Measurements from ENCODE around the gene VSTM4.

Gene VSTM4

DNA sequence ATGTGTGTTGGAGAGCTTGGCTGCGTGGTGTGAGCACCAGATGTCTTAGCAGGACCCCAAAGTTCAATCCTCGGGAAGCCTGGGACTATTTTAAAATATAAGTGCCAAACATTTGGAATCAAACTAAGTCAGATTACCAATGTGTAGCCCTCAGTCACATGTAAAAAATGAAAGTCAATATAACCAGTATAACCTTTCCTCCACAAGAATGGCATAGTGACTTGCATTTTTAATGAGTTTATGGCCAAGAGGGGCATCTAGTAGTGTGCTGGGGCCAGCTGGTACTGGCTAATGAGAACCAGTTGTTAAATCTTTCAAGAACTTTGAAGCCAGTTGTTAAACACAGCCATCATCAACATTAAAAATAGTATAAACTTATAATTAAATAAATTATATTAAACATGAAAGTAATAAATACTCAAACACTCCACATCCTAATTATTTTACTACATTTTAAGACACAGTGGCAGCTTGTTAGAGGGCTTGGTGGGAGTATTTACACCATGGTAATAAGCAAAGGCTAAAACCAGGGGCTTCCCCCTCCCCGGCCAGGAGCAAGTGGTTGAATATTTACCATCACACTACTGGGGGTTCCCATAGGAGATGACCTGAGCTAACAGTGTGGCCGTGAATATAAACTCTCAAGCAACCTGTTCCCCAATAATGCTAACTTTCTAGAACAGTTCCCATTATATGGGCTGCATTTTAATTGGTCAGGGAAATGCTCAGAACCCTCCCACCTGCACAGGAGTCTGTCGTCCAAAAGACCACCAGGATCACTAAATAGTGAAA lies 26.4 kb upstream of the VSTM4 start:
- no peak for DNase-seq

DNA sequence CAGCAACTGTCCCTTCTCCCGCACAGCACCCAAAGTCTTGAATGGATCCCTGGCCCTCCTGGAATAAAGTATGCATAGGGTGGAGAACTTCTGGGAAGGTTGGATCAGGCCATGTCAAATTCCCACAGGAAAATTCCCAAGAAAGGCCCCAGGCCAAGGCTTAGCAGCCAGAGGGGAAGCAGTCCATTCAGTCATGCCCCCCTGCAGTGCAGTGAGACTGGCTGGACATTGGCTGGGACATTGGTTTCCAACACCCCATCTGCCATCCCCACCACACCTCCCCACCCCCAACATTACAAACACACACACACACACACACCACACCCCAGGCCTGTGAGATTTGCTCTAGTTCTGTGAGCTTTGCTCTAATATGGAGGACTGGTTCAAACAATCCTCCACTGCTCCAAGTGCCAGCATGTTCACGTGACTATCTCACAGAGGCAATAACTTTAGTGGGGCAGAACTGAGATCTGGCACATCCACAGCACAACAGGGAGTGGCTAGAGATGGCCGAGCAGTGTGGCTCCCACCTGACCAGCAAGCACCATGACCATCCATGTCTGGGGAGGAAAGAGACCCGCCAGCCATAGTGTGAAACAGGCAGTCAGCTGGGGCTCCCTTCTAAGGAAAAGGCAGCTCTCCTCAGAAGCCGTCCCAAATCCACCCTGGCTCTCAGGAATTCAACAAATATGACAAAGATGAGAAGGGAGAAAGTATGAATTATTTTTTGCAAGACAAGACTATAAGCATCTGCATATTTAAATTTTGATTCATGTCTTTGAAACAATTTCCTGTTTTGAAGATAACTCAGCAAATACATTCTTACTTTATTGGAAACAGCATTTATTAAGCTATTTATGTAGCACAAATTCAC lies 25.2 kb upstream of the VSTM4 start:
- DNase-seq, result peak; percentile 41

DNA sequence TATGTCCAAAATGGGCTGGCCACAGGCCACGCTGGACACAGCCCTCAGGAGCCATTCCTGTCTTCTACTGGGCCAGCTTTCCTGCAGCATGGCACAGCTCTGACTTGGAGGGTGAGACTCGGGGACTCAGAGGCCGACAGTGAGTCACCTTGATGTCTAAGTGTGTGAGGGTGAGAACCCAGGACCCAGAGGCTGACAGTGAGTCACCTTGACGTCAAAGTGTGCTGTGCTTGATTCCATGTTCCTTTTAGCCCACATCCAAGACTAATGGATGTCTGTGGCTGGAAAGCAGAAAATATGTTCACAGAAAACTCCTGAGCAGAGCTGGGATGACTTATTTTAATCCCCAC lies 24.5 kb upstream of the VSTM4 start:
- DNase-seq, result peak; percentile 69

DNA sequence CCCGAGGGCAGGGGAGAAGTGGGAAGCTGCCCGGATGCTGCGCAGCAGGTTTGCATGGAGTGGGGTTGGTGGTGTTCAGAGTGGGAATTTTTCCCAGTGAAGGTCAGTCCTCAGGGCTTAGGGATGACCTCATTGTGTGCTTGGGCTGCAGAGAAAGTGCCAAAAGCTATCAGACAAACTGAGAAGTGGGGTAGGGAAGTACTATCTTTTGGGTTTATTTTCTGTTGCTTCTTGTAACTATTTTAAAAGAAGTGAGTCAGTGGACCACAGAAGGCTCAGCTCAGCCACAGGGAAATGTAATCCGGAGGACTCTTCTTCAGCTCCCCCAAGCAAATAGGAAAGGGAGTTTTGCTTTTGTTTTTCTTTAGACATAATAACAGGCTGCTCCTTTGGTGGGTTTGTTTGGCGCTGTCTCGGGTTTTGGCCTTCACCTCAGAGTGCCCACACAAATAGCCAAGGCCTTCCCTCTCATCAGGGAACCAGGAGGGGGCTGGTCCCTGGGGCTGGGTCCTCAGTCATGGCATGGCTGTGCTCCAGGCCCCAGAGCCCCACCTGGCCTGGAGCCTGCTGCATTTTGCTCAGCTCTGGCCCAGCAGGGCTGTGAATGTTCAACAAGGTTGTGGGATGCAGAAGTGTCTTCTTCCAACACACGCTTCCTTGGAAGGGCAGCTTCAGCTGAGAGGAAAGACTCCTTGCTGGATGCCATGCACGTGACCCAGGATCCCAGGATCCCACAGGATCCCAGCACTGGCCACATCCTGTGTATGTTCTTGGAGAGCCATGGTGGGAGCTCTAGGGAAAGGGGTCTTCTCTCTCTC lies 23.9 kb upstream of the VSTM4 start:
- DNase-seq, result peak; percentile 46

DNA sequence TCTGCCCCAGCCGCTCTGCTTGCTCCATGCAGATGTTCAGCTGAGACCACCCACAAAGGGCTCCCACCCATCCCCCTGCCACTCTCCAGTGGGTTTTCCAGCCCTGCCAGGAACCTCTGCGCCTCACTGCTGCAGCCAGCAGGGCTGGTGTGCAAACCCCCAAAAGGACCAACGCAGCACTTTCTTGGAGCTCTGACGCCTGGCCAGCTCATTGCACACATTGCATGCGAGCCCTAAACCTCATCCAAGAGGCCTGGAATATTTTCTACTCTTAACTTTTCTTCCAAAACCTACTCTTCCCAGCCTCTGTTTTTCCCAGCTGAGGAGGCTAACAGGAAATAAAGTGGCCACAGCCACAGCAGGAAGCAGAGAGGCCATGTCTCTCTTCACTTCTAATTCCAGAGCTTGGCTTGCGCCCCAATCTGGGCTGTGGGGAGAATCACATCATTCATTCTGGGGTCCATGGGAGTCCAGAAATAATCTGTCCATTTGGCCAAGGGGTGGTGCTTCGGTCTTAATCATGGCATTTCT lies 23.1 kb upstream of the VSTM4 start:
- peak; percentile 35 for DNase-seq

DNA sequence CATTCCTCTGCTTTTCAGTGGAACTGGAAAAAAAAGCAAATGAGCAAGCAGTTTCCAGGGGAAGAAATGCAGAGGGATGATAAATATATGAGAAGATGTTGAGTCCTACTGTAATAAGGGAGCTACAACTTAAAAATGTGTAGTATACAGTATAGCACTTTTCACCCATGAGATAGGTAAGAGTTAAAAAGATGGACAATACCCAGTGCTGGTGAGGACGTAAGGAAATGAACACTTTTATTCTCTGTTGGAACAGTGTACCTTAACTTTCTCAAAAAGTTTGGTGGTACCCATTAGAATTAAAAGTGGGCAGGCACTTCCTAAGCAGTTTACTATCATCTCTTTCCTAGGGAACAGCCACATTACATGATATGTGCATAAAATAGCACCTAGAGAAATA lies 21.2 kb upstream of the VSTM4 start:
- no peak for DNase-seq

DNA sequence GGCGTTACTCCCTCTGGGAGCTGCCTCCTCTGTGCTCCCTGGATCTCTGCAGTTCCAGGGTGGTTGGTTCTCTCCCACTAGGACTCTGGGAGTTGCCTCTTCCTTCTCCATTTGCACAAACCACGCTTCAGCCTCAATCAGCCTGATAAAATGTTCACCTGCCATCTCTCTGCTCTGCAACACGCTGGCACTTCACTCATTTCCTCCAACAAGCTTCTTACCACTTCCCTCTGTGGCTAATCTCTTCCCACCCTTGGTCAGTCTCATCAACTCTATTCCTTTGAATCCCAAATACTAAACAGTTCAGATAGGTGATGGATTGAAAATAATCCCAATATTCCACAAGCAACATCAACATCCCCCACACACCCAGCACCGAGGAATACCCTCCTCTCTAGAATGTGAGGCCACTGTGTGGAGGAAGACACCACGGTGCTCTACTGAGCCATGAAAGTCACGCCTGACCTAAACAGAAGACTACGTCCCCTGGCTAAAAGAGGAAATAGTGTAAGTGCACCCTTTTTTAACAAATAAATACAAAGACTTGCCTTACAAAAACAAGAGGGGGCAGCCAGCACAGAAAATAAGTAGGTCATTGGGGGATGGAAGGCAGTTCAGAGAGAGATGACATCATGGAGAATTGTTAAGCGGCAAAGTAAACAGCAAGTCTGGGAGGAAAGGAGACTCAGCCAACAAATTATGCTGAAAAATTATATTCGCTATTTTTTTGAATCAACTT lies 20.4 kb upstream of the VSTM4 start:
- peak; percentile 22 for DNase-seq

DNA sequence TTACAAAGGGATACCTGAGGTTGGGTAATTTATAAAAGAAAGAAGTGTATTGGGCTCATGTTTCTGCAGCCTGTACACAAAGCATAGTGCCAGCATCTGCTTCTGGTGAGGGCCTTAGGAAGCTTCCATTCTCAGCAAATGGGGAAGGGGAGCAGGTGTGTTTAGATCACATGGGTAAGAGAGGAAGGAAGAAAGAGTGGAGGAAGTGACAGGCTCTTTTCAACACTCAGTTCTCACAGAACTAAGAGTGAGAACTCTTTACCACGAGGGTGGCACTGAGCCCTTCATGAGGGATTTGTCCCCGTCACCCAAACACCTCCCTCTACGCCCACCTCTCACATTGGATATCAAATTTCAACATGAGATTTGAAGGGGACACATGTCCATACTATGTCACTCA lies 19.0 kb upstream of the VSTM4 start:
- DNase-seq, result peak; percentile 10

DNA sequence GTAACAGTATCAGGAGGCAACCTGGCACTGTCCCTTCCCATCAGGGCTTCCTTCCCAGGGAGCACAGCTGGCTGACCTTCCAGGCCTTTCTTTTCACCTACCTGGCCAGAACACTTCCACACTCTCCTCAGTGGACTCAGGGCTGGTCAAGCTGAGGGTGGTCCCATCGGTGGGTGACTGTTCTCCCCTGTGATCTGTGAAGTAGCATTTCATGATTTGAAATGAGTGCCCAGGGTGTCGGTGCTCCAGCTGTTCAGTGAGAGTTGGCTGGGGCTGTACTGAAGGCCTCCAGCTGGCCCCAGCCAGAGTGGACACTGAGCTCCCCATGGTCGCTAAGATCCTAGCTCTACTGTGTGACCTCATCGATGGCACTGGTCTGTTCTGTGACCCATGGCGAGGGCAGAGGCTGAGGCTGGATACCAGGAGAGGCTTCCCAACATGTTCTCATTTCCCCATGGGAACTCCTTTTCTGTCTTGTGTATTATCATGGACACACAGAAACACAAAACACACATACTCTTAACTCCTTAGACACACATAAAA lies 18.5 kb upstream of the VSTM4 start, which contains the start of gene FAM170B:
Gene FAM170B (minus strand): TSS at position 316 of the 543 bp plus-strand sequence. CDS start 103 bp downstream, at position 213.
- DNase-seq, result no peak

DNA sequence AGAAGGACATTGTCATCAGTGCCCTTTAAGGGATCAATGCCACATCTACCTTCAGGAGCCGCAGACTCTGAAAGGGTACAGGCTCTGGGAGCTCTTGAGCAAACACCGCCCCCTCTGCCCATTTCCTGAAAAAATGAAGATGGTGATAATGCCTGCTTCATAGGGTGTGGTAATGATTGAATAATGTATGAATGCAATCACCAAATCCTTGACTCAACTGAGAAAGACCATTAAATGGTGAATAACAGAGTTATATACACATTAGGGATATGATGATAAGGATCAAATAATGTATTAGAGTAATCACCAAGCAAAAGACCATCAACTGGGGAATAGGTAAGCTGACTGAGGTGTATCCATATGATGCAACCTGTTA lies 17.0 kb upstream of the VSTM4 start:
- no peak for DNase-seq

DNA sequence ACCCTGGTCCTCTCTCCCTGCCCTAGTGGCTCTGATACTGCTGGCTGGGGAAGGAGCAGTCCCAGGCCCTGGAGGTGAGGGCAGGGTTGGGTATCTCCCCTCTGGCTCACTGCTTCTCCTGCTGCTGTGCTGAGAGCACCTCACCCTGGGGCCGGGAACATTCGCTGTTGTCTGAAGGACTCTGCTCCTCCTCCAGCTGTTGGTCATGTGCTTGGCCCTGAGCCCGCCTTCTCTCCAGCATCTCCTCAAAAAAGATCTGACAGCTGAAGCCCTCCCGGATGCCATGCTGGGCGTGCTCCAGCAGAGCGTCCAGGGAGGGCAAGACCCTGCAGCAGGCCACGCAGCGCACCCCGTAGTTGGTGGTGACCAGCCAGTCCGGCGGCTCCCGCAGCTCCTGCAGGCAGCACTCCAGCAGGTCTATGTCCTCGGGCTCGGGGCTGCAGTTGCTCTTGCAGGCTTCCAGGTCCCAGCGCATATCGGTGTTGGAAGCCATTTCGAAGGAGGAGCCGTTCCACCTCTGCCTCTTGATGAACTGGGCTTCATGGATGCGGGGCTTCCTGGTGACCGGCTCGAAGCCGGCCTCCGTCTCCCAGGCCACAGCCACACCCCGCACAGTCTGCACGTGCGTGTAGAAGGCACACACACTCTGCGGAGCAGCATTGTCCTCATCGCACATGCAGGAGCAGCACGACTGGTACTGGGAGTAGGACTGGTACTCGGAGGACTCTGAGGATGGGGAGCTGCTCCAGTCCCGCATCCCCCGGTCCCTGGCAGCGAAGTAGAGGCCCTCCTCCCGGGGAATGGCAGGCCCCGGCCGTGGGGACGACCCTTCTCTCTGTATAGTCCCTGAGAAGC lies 16.4 kb upstream of the VSTM4 start:
- no peak for DNase-seq

DNA sequence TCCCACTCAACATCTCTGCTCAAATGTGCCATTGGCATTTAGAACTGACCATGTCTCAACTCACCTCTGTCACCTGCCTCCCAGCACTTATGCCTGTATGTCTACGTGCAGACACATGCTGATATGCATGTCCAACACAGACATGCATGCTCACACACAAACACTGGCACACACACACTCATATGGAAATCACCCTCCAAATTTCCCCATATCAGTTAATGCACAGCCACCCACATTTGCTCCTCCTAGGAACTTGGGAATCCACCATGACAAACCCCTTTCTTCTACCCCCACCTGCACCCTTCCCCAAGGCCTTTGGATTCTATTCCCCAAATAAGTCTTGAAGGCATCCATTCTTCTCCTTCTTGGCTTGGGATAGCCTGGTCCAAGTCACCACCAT lies 14.1 kb upstream of the VSTM4 start:
- peak; percentile 12 for DNase-seq

DNA sequence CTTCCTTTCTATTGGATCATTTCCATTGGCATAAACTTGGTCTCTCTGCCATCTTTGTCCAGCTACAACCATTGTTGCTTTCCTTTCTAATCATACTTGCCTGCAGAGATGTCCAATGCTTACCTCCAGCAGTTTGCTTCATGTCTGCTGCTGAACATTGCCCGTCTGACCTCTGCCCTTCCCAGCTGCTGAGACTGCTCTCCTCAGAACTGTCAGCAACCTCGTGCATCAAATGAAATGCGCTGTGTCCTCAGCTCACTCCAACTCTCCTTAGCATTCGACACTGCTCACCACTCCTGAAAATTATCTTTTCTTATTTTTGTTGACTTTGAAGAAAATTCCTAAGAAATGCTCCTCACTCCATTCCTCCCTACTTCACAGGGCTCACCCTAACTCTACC lies 13.5 kb upstream of the VSTM4 start:
- DNase-seq, result peak; percentile 6

DNA sequence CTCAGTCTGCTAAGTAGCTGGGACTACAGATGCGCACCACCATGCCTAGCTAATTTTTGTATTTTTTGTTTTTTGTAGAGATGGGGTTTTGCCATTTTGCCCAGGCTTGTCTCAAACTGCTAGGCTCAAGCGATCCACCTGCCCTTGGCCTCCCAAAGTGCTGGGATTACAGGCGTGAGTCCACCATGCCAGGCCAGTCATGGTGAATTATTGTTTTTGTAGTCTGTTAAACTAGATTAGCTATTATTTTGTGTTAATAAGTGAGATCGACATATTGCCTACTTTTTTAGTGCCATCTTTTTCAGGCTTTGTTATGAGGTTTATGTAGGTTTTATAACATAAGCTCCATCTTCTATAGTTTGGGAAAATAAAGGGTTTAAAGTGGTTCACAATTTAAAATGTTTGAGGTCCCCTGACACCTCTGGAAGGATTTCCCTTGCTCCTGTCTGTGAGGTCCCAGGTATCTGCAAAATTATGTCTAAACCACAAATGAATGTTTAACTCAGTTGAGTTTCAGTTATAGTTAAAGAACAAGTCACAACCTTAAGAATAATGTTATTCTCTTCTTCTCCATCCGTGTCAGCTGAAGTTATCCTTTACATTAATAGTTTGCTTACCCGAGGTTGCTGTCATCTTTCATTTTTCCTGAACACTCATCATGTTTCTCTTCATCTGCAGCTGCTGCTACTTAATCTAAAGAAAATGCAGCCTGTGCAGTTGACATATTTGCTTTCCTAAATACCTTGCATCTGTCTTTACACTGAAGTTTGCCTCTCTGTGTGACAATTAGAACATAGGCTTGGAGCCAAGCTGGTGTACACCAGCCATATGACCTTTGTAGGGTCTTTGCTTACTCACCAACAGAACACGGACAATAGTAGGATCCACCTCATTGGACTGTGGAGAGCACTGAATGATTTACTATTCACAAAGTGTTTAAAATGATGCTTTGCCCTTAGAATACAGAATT lies 8.9 kb upstream of the VSTM4 start:
- no peak for DNase-seq

DNA sequence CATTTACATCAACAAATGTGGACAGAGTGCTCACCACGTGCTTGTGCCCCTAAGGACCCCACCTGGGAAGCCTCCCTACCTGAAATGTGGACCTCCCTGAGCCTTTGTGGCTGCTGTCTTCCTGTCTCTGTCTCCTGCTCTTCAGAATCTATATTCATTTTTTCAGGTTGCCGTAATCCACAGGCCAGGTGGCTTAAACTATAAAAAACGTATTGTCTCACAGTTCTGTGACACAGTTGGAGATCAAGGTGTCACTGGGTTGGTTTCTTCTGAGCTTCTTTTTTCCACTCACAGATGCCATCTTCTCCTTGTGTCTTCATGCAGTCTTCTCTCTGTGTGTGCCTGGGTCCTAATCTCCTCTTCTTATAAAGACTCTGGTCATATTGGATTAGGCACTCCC lies 5.6 kb upstream of the VSTM4 start:
- DNase-seq, result no peak

DNA sequence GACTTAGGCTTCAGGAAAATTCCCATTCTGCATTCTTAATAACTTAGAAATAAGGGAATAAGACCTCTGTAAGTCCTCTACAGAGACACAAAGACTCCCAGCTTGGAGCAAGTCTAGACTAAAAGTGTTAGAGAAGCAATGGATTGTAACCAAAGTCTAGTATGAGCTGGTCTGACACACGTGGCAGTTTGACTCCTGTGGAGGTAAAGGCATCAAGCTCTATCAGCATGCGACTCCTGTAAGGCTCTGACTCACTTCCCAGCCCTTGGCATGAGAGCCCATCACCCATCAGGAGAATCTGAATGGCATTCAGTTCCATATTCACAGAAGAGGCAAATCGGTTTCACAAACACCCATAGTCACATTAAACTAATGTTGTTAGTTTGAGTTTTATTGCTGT lies 4.4 kb upstream of the VSTM4 start:
- peak; percentile 50 for DNase-seq

DNA sequence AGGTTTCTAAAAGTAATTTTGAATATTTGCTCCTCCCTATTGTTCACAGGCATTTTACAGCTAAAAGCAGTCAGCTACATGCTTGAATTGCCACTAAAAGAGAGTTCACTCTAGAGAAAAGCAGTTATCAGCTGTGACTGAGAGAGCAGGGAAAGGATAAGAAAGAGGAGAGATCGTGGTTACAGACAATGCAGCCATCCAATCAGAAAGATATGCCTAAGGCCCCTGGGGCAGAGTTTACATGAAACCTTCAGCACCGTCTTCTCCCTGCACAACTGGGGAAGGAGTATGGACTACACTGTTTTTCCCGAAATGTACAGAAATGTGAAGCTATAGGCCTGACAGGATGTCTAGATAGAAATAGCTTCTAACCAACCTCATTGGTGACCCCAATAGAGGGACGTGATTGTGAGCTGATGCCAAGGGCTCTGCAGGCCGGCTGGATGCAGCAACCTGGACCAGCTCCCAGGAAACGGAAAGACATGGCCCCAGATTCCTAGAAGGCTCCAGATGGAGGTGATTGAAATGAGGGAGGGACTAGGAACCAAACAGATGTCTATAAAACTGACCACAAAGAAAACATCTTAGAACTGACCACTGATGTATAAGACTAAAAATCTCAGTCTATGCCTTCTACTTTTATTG lies 3.2 kb upstream of the VSTM4 start:
- peak; percentile 66 for DNase-seq

DNA sequence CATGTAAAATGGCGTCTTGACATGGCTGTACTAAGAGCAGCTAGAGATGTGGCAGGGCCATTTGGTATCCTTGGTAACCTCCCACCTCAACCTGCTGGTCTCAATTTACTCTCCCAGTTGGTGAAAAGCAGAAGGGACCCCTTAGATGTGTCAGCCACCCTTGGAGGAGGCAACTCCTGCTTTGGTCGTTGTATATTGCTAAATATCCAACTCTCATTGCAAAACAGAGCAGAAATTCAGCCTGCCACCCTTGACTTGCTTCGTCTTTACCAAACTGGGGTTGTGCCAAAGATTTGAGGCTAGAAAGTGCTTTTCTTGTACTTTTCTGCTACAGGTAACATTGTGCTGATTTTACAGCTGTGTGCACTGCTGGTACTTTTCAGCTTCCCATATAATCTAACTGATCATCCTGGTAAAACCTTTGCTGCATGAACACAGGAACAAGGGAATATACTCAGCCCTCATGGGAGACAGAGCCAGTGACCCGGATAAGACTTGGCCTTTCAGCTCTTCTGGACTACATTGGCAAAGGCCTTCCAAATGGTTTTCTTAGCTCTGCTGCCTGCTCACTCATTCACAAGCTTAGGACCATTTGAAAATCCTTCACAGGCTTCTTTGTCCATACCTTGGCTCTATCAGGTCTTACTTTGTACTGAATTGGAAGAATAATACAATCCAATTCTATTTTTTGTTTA lies 2.2 kb upstream of the VSTM4 start:
- DNase-seq, result peak; percentile 29
